Endometrial microvascular endothelial cells (primary cell): ENCODE results near the gene PRPF8. TPM values are rescaled to one million over a fixed set of nuclear protein-coding genes. Genes with fewer than 3 reads are reported as not detected.

ENCODE experiments used
- in situ Hi-C: cut with HindIII; loops from 2 replicates; pipeline ENCODE4 v1.10.0; 2017; ENCODE audit warnings: low sequenced_read_pairs, low pct_unique_long_range_greater_than_20kb; ENCODE audit errors: inconsistent ontology term
- total RNA-seq: library from RNA; depleted of rRNA; stranded (reverse); fragments of >200 nt; gene quantifications from one replicate; pipeline ENCODE4 v1.2.3, GENCODE V29; 2015; ENCODE audit errors: inconsistent ontology term

The PRPF8 gene
- total RNA-seq, 1 donor from 2014 or later, result 183 TPM

GRCh38 chr17:1608676-1609075, 76.0 kb downstream of the PRPF8 start:
- in situ Hi-C loops, result no loop called here

GRCh38 chr17:1607971-1608320, 76.7 kb downstream of the PRPF8 start:
- in situ Hi-C loops, result no loop called here

- in situ Hi-C loops, result no loop called here
Observed at GRCh38 chr17:1606352-1606985, 78.2 kb downstream of the PRPF8 start.

DNA sequence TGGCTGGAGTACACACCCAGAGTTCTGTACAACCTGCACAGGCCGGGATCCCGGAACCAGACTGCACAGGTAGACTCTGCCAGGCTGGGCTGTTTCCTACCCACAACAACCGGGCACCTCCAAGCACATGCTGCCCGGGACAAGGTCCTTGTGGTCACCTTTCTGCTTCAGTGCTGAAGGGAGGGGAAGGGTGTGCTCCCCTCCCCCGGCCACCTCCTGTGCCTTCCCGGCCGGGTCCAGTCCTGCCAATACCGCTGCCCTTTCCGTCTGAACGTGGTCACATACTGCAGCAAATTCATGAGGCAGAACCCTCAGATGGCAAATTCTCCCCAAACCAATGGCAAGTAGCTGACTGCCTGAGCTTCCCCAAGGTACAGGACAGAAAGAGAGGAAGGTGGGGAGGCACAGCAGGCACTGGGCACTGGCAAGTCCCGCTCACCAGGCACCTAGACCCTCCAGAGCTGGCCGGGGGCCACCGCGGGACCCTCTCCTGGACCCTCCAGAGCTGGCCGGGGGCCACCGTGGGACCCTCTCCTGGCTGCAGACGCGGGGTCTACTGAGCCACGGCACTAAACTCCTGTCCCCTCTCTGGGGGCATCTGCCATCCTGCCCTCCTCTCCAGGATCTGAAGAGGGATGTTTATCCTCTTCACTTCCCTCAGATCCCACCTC, 78.9 kb downstream of the PRPF8 start:
- in situ Hi-C loops, result no loop called here

- in situ Hi-C loops, result no loop called here
Observed at GRCh38 chr17:1604831-1605528, 79.7 kb downstream of the PRPF8 start.

GRCh38 chr17:1601571-1601970, 83.1 kb downstream of the PRPF8 start:
- in situ Hi-C loops, result no loop called here

Other genes with a start within 250 kb of the PRPF8 start
- 96.0 TPM for gene CRK, start 228.6 kb downstream of the PRPF8 start, total RNA-seq
- 167 TPM for gene MYO1C, start 192.2 kb downstream of the PRPF8 start, total RNA-seq
- 71.6 TPM for gene INPP5K, start 168.3 kb downstream of the PRPF8 start, total RNA-seq
- gene PITPNA, start 122.1 kb downstream of the PRPF8 start, total RNA-seq, result 39.1 TPM
- gene SLC43A2, start 56.0 kb downstream of the PRPF8 start, total RNA-seq, result 47.9 TPM
- gene SCARF1, start 39.1 kb downstream of the PRPF8 start, total RNA-seq, result 120 TPM
- gene RILP, start 35.0 kb downstream of the PRPF8 start, total RNA-seq, result 22.0 TPM
- 0.19 TPM for gene TLCD2, start 25.5 kb upstream of the PRPF8 start, total RNA-seq
- gene WDR81, start 39.8 kb upstream of the PRPF8 start, total RNA-seq, result 24.2 TPM
- gene SERPINF2, start 58.0 kb upstream of the PRPF8 start, total RNA-seq, result 0.56 TPM
- not detected for gene SERPINF1, start 77.2 kb upstream of the PRPF8 start, total RNA-seq
- gene SMYD4, start 145.0 kb upstream of the PRPF8 start, total RNA-seq, result 6.7 TPM
- 33.3 TPM for gene RPA1, start 145.1 kb upstream of the PRPF8 start, total RNA-seq